ENCODE data around the gene SEC11A.

The SEC11A gene

DNA sequence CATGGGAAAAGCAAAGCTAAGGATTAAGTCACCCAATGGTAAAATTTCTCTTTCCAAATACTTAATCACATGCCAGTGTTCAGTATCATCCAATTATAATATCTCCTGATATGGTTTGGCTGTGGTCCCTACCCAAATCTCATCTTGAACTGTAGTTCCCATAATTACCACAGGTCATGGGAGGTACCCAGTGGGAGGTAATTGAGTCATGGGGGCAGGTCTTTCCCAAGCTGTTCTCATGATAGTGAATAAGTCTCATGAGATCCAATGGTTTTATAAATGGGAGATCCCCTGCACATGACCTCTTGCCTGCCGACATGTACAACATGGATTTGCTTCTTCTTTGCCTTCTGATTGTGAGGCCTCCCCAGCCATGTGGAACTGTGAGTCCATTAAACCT, 31.8 kb downstream of the SEC11A start:
- peaks cover 11% of the 10 kb centered on the region; the same call in 1 of the 2 replicates for H3K36me3 ChIP-seq (ENCODE audit: low read length)
- no peak overlapping the region for H3K27ac ChIP-seq (ENCODE audit: low read depth, low read length)
- H3K4me3 ChIP-seq (ENCODE audit: insufficient read depth, low read length, poor library complexity, severe bottlenecking) = no peak overlapping the region
- H3F3A ChIP-seq (ENCODE audit: insufficient read depth) = peaks cover 3% of the 10 kb centered on the region; the same call in 1 of the 2 replicates
- no peak overlapping the region for H3K9ac ChIP-seq (ENCODE audit: low read length)
- no peaks in the 10 kb centered on the region for H3K9me3 ChIP-seq (ENCODE audit: insufficient read depth, low read length)
- H3K9me2 ChIP-seq (replicated peaks; ENCODE audit: insufficient read depth, low read length) = no peaks in the 10 kb centered on the region
- H4K20me1 ChIP-seq (ENCODE audit: low read depth, low read length) = no peaks in the 10 kb centered on the region
- no peak overlapping the region for H3K4me2 ChIP-seq (ENCODE audit: low read depth, low read length, poor library complexity, severe bottlenecking)
- H3K79me2 ChIP-seq (ENCODE audit: insufficient read depth, low read length) = peaks cover 3% of the 10 kb centered on the region; the same call in 1 of the 2 replicates
- H2AFZ ChIP-seq (ENCODE audit: low read depth, low read length, severe bottlenecking) = no peak overlapping the region
- TF ChIP-seq EZH2phosphoT487 (conservative IDR thresholded peaks at IDR 0.05; ENCODE audit: low read length) = no peak
- TF ChIP-seq, protein P1, sequence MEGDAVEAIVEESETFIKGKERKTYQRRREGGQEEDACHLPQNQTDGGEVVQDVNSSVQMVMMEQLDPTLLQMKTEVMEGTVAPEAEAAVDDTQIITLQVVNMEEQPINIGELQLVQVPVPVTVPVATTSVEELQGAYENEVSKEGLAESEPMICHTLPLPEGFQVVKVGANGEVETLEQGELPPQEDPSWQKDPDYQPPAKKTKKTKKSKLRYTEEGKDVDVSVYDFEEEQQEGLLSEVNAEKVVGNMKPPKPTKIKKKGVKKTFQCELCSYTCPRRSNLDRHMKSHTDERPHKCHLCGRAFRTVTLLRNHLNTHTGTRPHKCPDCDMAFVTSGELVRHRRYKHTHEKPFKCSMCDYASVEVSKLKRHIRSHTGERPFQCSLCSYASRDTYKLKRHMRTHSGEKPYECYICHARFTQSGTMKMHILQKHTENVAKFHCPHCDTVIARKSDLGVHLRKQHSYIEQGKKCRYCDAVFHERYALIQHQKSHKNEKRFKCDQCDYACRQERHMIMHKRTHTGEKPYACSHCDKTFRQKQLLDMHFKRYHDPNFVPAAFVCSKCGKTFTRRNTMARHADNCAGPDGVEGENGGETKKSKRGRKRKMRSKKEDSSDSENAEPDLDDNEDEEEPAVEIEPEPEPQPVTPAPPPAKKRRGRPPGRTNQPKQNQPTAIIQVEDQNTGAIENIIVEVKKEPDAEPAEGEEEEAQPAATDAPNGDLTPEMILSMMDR (IDR thresholded peaks at IDR 0.05; ENCODE audit: insufficient read depth, low read length, poor library complexity, severe bottlenecking) = no peak
- no peaks in the 10 kb centered on the region for H3K27me3 ChIP-seq (ENCODE audit: low read length)

DNA sequence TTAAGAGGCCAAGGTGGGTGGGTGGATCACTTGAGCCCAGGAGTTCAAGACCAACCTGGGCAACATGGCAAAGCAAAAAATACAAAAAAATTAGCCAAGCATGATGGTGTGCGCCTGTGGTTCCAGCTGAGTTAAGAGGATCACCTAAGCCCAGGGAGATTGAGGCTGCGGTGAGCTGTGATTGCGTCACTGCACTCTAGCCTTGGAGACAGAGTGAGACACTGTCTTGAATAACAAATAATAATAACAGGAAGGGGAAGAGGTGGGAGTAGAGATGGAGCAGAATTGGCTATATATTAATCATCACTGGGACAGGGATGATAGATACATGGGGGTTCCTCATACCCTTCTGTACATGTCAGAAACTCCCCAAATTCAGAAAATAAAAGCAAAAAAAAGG, 34.1 kb downstream of the SEC11A start:
- H4K20me1 ChIP-seq (ENCODE audit: low read depth, low read length) = no peaks in the 10 kb centered on the region
- TF ChIP-seq, protein P1 (IDR thresholded peaks at IDR 0.05; ENCODE audit: insufficient read depth, low read length, poor library complexity, severe bottlenecking) = no peak
- TF ChIP-seq EZH2phosphoT487 (conservative IDR thresholded peaks at IDR 0.05; ENCODE audit: low read length) = no peak
- no peaks in the 10 kb centered on the region for H3K9me2 ChIP-seq (replicated peaks; ENCODE audit: insufficient read depth, low read length)
- H3K4me3 ChIP-seq (ENCODE audit: insufficient read depth, low read length, poor library complexity, severe bottlenecking) = no peak overlapping the region
- H2AFZ ChIP-seq (ENCODE audit: low read depth, low read length, severe bottlenecking) = no peak overlapping the region
- peaks cover 3% of the 10 kb centered on the region; the same call in 1 of the 2 replicates for H3K79me2 ChIP-seq (ENCODE audit: insufficient read depth, low read length)
- no peaks in the 10 kb centered on the region for H3K27me3 ChIP-seq (ENCODE audit: low read length)
- H3K4me2 ChIP-seq (ENCODE audit: low read depth, low read length, poor library complexity, severe bottlenecking) = no peak overlapping the region
- no peak overlapping the region for H3K9ac ChIP-seq (ENCODE audit: low read length)
- no peak overlapping the region for H3K27ac ChIP-seq (ENCODE audit: low read depth, low read length)
- H3F3A ChIP-seq (ENCODE audit: insufficient read depth) = no peaks in the 10 kb centered on the region
- H3K36me3 ChIP-seq (ENCODE audit: low read length) = peaks cover 9% of the 10 kb centered on the region; the same call in 1 of the 2 replicates
- no peaks in the 10 kb centered on the region for H3K9me3 ChIP-seq (ENCODE audit: insufficient read depth, low read length)

DNA sequence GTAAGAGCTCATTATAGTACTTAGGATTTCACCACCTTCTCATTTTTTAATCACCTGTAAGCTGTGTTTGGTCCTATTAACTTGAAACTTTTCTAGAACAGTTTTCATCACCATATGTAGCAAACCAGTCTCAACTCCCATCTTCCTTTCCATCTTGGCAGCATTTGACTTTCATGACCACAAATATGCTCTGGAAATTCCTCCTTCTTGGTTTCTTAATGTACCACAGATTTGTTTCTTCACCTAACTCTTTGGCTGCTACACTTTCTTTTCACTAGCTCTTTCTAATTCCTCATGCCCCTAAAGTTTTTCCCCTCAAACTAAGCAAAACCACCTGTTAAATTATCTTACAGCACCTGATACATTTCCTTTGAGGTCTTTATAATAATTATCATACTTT, 44.7 kb downstream of the SEC11A start:
- no peaks in the 10 kb centered on the region for H3K27me3 ChIP-seq (ENCODE audit: low read length)
- TF ChIP-seq EZH2phosphoT487 (conservative IDR thresholded peaks at IDR 0.05; ENCODE audit: low read length) = no peak
- TF ChIP-seq, protein P1 (IDR thresholded peaks at IDR 0.05; ENCODE audit: insufficient read depth, low read length, poor library complexity, severe bottlenecking) = no peak
- H3K27ac ChIP-seq (ENCODE audit: low read depth, low read length) = no peak overlapping the region
- no peaks in the 10 kb centered on the region for H3K9me2 ChIP-seq (replicated peaks; ENCODE audit: insufficient read depth, low read length)
- no peak overlapping the region for H3K4me2 ChIP-seq (ENCODE audit: low read depth, low read length, poor library complexity, severe bottlenecking)
- H3K36me3 ChIP-seq (ENCODE audit: low read length) = peaks cover 15% of the 10 kb centered on the region; the same call in 1 of the 2 replicates
- H2AFZ ChIP-seq (ENCODE audit: low read depth, low read length, severe bottlenecking) = no peak overlapping the region
- H3F3A ChIP-seq (ENCODE audit: insufficient read depth) = no peaks in the 10 kb centered on the region
- no peaks in the 10 kb centered on the region for H3K9me3 ChIP-seq (ENCODE audit: insufficient read depth, low read length)
- no peak overlapping the region for H3K4me3 ChIP-seq (ENCODE audit: insufficient read depth, low read length, poor library complexity, severe bottlenecking)
- H3K9ac ChIP-seq (ENCODE audit: low read length) = no peak overlapping the region
- H3K79me2 ChIP-seq (ENCODE audit: insufficient read depth, low read length) = no peaks in the 10 kb centered on the region
- no peaks in the 10 kb centered on the region for H4K20me1 ChIP-seq (ENCODE audit: low read depth, low read length)

All from SU-DHL-6 (cell line).